K562 (cell line): ENCODE measurements around the gene NPAS1. TPM values are rescaled to one million over a fixed set of nuclear protein-coding genes. Genes with fewer than 3 reads are reported as not detected.

Source experiments
- C11orf30 ChIP-seq: fragments of 450-650 bp; IDR thresholded peaks from 2 replicates; pipeline ENCODE4 v1.6.1; 2016; ENCODE audit warnings: low read depth, mild to moderate bottlenecking
- MECOM ChIP-seq: fragments of 250-450 bp; sonication (Bioruptor Pico); IDR thresholded peaks from 2 replicates; pipeline ENCODE4 v1.8.0; 2022; ENCODE audit warnings: inconsistent platforms
- NR2C2 ChIP-seq, 2 experiments: fragments of 200-800 bp in 1 of 2; sonication (Bioruptor generic) in 1 of 2; sonication (generic) in 1 of 2; formaldehyde crosslinking in 1 of 2; IDR thresholded peaks; 2 replicates each; pipeline versions ENCODE4 v1.6.1 to v1.8.0; 2016 to 2022; ENCODE audit warnings: mild to moderate bottlenecking in 1 of 2, missing compliant biosample characterization in 1 of 2, missing genetic modification characterization in 1 of 2, missing genetic modification reagents in 1 of 2
- POLR2G ChIP-seq: fragments of 200-400 bp; formaldehyde crosslinking; IDR thresholded peaks from 2 replicates; pipeline ENCODE4 v1.6.1; 2017; ENCODE audit warnings: low read depth, mild to moderate bottlenecking, antibody characterized with exemption, low read length, moderate library complexity
- POLR3G ChIP-seq: IDR thresholded peaks from 2 replicates; pipeline ENCODE4 v1.6.1; 2011; ENCODE audit not compliant: insufficient read length, insufficient replicate concordance; ENCODE audit errors: extremely low read depth
- SRSF9 ChIP-seq: fragments of 200-400 bp; formaldehyde crosslinking; IDR thresholded peaks from 2 replicates; pipeline ENCODE4 v1.6.1; 2017; ENCODE audit warnings: low read depth, low read length, borderline replicate concordance
- U2AF1 ChIP-seq: fragments of 200-400 bp; formaldehyde crosslinking; optimal IDR thresholded peaks from 2 replicates; pipeline ENCODE3; 2017; ENCODE audit warnings: mild to moderate bottlenecking, low read depth, low read length, moderate library complexity
- ZNF121 ChIP-seq: sonication (generic); formaldehyde crosslinking; conservative IDR thresholded peaks from 2 replicates; pipeline ENCODE4 v1.8.0; 2022; ENCODE audit warnings: missing genetic modification reagents
- ZNF224 ChIP-seq: sonication (generic); formaldehyde crosslinking; IDR thresholded peaks from 2 replicates; pipeline ENCODE4 v1.8.0; 2022; ENCODE audit warnings: mild to moderate bottlenecking, missing genetic modification reagents
- ZNF444 ChIP-seq: fragments of 250-450 bp; sonication (Bioruptor Pico); IDR thresholded peaks from 2 replicates; pipeline ENCODE4 v1.4.0; 2020; ENCODE audit warnings: mild to moderate bottlenecking, moderate library complexity
- ZNF644 ChIP-seq: fragments of 200-800 bp; sonication (Bioruptor generic); IDR thresholded peaks from 2 replicates; pipeline ENCODE4 v1.6.1; 2016; ENCODE audit warnings: low read depth, missing genetic modification characterization, missing compliant biosample characterization
- polyA plus RNA-seq, 8 experiments: library from polyadenylated mRNA; depleted of rRNA in 4 of 8; stranded (reverse) in 5 of 8; unstranded in 3 of 8; fragments of >200 nt; fragmentation: Nextera tagmentation in 2 of 8; fragmentation: Illumina TruSeq in 1 of 8; extraction: Ambion mirVana in 2 of 8; extraction: Trizol in 1 of 8; gene quantifications; 2 replicates each; pipeline versions ENCODE4 v1.2.1 to v1.2.3, GENCODE V29; 2011 to 2014; ENCODE audit warnings: inconsistent platforms in 1 of 8, missing spikeins in 1 of 8
- total RNA-seq, 7 experiments: library from RNA; depleted of rRNA in 6 of 7; stranded (reverse); fragments of >200 nt in 6 of 7; fragmentation: Illumina TruSeq in 2 of 7; extraction: Trizol in 2 of 7; gene quantifications; 2 replicates each; pipeline versions ENCODE4 v1.2.1 to v1.2.3, GENCODE V29; 2011 to 2021; ENCODE audit warnings: low replicate concordance in 1 of 7
- TF ChIP-seq, protein P1 (sequence below): sonication (generic); formaldehyde crosslinking; IDR thresholded peaks from 2 replicates; pipeline ENCODE4 v1.8.0; 2023; ENCODE audit warnings: missing genetic modification reagents, mild to moderate bottlenecking, borderline replicate concordance
- TF ChIP-seq, protein P2 (sequence below): fragments of 150-350 bp; IDR thresholded peaks from 2 replicates; pipeline ENCODE4 v1.6.1; 2014; ENCODE audit warnings: low read depth, mild to moderate bottlenecking, low read length, borderline replicate concordance
- TF ChIP-seq, protein P3 (sequence below): fragments of 250-450 bp; sonication (Bioruptor Pico); IDR thresholded peaks from 2 replicates; pipeline ENCODE4 v1.4.0; 2020; ENCODE audit warnings: mild to moderate bottlenecking, moderate library complexity, borderline replicate concordance

NPAS1 gene
- total and polyA plus RNA-seq, 9 of the 15 experiments (the other 6 are each of a cell fraction or from before 2014, with no cell fraction given): 0.58 to 5.3 (median 2.0) TPM; not detected in 2

DNA sequence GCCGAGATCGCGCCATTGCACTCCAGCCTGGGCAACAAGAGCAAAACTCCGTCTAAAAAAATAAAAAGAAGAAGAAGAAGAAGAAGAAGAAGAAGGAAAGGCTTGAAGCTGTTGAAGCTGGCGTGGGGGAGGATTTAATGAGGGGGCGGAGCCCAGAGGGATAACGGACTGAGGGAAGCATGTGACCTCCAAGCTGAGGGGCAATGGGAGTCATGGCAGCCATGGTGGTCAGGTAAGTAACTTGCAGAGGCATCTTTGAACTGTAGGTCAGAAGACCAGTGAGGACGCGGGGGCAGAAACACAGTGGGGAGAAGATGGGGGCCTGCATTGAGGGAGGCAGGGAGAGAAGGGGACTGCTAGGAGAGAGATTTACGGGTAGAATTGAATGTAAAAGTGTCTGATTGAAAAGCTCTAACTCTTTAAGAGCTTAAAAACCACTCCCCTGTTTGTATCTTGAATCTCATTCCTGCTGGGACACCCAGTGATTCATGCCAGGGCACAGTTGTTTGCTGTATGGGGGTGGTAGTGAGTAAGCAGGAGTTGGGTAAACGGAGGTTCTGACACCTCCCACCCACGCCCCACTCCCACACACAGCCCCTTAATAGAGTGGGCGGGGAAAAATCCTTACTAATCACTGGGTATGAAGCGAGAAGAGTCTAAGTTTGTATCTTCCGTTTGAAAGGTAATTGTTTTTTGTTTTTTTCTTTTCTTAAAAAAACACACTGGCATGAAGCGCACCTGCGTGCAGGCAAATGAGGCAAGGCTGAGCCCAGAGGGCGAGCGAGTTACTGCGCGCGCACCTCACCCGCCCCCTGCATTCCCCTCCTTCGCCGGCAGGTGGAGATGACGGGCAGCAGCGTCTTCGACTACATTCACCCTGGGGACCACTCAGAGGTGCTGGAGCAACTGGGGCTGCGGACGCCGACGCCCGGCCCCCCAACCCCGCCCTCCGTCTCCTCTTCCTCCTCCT is 15.8 kb downstream of the NPAS1 start (continued):
- TF ChIP-seq, protein P1, sequence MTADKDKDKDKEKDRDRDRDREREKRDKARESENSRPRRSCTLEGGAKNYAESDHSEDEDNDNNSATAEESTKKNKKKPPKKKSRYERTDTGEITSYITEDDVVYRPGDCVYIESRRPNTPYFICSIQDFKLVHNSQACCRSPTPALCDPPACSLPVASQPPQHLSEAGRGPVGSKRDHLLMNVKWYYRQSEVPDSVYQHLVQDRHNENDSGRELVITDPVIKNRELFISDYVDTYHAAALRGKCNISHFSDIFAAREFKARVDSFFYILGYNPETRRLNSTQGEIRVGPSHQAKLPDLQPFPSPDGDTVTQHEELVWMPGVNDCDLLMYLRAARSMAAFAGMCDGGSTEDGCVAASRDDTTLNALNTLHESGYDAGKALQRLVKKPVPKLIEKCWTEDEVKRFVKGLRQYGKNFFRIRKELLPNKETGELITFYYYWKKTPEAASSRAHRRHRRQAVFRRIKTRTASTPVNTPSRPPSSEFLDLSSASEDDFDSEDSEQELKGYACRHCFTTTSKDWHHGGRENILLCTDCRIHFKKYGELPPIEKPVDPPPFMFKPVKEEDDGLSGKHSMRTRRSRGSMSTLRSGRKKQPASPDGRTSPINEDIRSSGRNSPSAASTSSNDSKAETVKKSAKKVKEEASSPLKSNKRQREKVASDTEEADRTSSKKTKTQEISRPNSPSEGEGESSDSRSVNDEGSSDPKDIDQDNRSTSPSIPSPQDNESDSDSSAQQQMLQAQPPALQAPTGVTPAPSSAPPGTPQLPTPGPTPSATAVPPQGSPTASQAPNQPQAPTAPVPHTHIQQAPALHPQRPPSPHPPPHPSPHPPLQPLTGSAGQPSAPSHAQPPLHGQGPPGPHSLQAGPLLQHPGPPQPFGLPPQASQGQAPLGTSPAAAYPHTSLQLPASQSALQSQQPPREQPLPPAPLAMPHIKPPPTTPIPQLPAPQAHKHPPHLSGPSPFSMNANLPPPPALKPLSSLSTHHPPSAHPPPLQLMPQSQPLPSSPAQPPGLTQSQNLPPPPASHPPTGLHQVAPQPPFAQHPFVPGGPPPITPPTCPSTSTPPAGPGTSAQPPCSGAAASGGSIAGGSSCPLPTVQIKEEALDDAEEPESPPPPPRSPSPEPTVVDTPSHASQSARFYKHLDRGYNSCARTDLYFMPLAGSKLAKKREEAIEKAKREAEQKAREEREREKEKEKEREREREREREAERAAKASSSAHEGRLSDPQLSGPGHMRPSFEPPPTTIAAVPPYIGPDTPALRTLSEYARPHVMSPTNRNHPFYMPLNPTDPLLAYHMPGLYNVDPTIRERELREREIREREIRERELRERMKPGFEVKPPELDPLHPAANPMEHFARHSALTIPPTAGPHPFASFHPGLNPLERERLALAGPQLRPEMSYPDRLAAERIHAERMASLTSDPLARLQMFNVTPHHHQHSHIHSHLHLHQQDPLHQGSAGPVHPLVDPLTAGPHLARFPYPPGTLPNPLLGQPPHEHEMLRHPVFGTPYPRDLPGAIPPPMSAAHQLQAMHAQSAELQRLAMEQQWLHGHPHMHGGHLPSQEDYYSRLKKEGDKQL: no peak
- TF ChIP-seq POLR3G (no peak), ZNF121 (CRISPR knock-in tag) (no peak), U2AF1 (no peak), MECOM (CRISPR knock-in tag) (no peak), ZNF444 (CRISPR knock-in tag) (no peak), ZNF644 (tag) (no peak), ZNF224 (no peak), C11orf30 (no peak), SRSF9 (no peak), NR2C2 (CRISPR knock-in tag; IDR thresholded peaks at IDR 0.05) (no peak), NR2C2 (tag; IDR thresholded peaks at IDR 0.05) (peak; percentile 36; the same call in 1 of the 2 replicates), POLR2G (peak; percentile 80)
- TF ChIP-seq, protein P2, sequence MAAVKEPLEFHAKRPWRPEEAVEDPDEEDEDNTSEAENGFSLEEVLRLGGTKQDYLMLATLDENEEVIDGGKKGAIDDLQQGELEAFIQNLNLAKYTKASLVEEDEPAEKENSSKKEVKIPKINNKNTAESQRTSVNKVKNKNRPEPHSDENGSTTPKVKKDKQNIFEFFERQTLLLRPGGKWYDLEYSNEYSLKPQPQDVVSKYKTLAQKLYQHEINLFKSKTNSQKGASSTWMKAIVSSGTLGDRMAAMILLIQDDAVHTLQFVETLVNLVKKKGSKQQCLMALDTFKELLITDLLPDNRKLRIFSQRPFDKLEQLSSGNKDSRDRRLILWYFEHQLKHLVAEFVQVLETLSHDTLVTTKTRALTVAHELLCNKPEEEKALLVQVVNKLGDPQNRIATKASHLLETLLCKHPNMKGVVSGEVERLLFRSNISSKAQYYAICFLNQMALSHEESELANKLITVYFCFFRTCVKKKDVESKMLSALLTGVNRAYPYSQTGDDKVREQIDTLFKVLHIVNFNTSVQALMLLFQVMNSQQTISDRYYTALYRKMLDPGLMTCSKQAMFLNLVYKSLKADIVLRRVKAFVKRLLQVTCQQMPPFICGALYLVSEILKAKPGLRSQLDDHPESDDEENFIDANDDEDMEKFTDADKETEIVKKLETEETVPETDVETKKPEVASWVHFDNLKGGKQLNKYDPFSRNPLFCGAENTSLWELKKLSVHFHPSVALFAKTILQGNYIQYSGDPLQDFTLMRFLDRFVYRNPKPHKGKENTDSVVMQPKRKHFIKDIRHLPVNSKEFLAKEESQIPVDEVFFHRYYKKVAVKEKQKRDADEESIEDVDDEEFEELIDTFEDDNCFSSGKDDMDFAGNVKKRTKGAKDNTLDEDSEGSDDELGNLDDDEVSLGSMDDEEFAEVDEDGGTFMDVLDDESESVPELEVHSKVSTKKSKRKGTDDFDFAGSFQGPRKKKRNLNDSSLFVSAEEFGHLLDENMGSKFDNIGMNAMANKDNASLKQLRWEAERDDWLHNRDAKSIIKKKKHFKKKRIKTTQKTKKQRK: no peak
- TF ChIP-seq, protein P3, sequence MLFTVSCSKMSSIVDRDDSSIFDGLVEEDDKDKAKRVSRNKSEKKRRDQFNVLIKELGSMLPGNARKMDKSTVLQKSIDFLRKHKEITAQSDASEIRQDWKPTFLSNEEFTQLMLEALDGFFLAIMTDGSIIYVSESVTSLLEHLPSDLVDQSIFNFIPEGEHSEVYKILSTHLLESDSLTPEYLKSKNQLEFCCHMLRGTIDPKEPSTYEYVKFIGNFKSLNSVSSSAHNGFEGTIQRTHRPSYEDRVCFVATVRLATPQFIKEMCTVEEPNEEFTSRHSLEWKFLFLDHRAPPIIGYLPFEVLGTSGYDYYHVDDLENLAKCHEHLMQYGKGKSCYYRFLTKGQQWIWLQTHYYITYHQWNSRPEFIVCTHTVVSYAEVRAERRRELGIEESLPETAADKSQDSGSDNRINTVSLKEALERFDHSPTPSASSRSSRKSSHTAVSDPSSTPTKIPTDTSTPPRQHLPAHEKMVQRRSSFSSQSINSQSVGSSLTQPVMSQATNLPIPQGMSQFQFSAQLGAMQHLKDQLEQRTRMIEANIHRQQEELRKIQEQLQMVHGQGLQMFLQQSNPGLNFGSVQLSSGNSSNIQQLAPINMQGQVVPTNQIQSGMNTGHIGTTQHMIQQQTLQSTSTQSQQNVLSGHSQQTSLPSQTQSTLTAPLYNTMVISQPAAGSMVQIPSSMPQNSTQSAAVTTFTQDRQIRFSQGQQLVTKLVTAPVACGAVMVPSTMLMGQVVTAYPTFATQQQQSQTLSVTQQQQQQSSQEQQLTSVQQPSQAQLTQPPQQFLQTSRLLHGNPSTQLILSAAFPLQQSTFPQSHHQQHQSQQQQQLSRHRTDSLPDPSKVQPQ (CRISPR knock-in tag): no peak
